Epithelial cell of prostate (primary cell): ENCODE measurements around the gene CCDC110.
A peak's percentile ranks its signal among the peaks of the same experiment; 100 is the strongest.

Experiments used
- DNase-seq: peaks from one replicate; pipeline ENCODE4 v3.0.0-alpha.2; 2011; ENCODE audit warnings: low read depth, low spot score
- H3K27ac ChIP-seq: fragments of 450-650 bp; 2 replicates; pipeline ENCODE4 v1.5.1; 2017; ENCODE audit warnings: mild to moderate bottlenecking

CCDC110 gene

DNA sequence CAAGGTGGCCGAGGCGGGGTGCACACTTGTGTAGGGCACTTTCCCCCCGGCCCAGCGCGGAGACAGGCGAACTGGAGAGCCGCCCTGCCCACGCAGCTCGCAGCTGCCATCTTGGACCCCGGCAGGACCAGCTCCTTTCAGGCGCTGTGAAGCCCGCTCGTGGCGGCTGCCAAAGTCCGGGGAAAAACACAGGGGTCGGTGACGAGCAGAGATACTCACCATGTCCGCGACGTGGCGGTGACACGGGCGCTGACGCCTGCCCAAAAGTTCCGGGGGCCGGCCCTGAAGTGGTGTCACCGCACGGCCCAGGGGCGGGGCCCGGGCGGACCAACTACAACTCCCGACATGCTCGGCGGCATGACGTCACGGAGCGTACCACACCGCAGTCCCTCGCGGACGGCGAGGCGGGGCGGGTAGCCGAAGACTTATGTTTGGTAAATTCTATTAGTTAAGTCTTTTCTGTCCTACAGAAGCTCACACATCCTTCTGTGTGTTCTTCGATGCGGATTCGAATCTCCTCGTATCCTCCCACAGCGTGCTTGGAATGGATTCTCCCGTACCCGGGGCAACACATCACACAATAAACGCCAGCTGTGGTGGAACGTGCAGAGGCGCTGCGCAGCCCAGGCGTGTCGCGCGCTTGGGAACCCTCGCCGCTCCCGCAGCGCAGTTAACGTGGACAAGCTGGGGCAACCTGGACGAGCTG, 45.7 kb downstream of the CCDC110 start, which contains the start of gene UFSP2:
UFSP2 (minus strand) TSS at position 318 of the 706 bp plus-strand sequence; CDS start at position 222, 96 bp downstream.
- H3K27ac ChIP-seq = peak within 1 kb of the TSS; percentile 78
- peak; percentile 50 for DNase-seq

DNA sequence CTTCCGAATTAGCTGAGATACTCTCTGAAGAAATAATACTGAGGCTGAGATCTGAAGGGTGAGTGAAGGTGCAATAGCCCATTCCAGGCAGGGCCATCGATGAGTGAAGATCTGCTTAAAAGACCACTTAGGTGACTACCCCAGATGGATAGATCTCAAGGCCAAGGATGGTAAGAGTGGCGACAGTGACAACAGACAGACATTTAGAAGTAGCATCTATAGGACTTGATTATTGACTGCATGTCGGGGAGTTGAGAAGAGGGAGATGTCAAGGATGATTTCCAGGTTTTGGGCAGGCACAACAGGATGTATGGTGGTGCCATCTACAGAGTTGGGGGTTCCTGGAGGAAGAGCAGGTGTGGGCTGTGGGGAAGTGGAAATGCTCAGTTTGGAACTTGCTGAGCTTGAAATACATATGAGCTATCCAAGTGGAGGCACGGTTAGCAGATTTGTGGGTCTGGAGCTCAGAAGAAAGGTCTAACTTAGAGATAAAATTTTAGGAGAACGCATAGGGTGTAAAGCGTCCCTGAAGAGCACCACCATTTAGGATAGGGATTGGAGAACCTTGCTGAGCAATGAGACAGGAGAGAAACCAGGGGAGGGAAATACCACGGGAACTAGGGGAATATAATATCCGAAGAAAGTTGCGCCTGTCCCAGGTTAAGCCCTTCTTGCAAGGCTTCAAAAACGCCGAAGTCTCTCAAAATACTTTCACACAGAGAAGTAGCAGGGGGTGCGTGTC, 46.5 kb downstream of the CCDC110 start:
- no peak for DNase-seq

DNA sequence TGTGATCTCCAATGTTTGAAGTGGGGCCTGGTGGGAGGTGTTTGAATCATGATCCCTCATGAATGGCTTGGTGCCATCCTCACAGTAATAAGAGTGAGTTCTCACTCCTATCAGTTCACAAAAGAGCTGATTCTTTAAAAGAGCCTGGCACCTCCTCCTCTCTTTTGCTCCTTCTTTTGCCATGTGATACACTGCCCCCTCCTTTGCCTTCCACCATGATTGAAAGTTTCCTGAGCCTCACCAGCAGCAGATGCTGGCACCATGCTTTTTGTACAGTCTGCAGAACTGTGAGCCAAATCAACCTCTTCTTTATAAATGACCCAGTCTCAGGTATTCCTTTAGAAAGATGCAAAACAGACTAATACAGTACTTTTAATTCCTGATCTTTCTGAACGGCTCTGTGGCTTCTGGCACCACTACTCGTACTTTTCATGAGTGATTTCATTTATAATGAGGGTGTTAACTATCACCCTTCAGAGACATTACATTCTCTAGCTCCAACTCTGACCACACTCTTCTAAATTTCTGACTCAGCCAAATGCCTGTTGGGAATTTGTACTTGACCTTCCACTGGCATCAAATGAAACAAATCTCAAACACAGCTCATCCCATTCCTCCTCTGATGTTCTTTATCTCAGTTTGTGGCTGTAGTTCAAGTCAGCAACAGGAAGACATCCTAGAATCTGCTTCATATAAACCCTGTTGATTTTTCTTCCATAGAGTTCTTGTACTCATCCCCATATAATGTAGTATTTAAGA, 50.0 kb downstream of the CCDC110 start:
- no peak for DNase-seq
- H3K27ac ChIP-seq = no peak overlapping the region

More for the DNA sequence above, 46.5 kb downstream of the CCDC110 start:
- peak overlapping the region; percentile 78 for H3K27ac ChIP-seq

DNA sequence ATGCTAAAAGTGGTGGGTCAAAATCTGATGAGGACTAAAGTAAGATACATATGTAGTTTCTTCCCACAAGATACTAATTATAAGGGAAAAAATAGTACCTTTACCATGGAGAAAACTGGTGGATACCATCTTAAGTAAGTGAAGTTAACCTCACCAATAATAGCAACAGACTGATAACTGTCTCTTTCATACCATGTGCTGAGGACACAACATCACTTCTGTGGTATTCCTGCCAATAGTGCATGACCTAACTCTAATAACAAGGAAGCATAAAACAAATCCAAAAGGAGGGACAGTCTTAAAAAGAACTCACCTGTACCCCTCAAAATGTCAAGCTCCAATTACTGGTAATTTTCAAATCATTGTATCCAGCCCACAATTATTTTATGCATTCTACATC, 54.6 kb downstream of the CCDC110 start:
- H3K27ac ChIP-seq = no peak overlapping the region
- no peak for DNase-seq

DNA sequence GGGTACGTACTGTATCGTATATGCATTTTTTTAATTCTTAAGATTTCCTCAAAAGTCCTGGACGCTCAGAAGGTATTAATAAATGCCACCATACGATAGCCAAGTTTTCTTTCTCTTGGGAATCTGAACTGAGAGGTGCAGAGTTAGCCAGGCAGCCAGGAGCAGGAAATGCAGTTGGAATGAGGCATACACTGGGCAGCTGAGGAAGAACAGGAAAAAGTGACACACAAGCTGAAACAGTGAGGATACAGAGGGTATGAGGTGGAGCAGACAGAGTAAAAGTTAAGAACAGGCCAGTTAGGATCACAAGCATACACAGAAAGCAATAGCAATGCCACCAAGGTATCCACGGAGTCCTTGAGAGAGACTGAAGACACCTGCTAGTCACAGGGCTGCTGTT, 59.1 kb downstream of the CCDC110 start:
- no peak overlapping the region for H3K27ac ChIP-seq
- no peak for DNase-seq

DNA sequence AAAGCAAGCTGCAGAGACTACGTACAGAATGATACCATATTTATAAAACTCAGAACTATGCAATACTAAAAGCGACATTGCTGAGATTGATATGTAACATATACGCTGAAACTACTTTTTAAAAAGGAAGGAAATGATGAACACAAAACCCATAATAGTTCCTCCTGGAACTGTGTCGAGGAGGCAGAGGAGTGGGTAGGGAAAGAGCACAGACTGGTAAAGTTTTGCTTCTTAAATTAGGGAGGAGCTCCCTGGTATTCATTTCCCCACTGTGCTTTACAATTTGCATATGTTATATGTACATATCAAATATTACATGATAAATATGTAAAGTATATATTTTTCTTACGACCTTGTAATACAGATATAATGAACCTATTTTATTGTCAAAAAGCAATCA, 59.7 kb downstream of the CCDC110 start:
- no peak overlapping the region for H3K27ac ChIP-seq
- DNase-seq = no peak

DNA sequence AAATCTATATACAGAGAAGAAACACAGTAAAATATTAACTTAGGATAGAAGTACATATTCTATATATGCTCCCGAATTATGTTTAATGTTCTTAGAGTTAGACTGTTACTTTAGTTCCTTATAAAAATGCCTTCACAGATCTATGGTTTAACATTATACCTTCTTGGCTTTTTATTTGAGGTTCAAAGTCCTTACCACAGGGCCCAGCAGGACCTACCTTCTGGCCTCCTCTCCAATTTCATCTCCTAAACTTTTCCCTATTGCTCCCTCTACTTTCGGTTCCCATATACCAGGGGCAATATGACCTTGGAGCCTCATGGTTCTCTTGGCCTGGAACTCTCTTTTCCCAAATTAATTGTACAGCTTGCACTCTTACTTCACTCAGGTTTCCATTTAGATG, 63.1 kb downstream of the CCDC110 start:
- no peak overlapping the region for H3K27ac ChIP-seq
- DNase-seq = no peak

DNA sequence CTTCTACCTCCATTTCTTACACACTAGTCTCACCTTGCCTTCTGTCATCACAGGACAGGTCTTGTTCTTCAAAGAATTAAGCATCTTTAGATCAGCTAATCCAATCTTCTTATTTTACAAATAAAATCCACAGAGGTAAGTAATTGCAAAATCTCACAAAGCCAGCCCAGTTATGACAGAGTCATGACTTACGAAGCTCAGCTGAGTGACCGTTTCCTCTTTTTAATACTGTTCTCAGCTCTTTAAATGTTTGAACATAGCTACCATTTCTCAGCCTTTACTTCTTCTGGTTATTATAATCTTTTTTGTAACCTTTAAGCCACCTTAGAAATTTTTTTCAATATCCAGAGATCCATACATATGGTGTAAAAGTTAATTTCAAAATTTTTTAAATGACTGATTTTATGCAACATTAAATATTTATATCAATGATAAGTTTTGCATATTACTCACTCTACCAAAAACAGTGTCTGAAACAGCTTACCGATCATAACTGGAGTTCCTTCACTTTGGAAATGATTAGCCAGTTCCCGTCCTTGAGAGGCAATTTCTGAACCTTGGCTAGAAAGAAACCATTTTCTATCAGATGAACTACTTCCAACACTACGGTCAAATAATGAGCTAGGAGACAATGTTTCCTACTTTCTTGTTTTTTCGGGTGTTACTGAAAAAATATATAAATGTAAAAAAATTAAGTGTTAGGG, 66.1 kb downstream of the CCDC110 start:
- DNase-seq = no peak
- H3K27ac ChIP-seq = no peak overlapping the region

DNA sequence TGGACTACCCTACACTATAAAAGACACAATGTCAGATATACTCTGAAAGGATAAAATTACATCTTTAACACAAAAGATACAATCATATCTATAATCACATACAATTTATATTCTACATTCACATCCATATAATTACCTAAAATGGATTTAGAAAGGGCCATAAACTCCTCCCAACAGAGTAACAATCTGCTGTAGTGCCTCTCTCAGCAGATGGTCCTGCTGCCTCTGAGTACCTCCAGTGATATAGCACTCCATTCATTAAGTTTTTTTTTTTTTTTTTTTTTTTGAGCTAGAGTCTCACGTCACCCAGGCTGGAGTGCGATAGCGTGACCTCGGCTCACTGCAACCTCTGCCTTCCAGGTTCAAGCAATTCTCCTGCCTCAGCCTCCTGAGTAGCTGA, 67.5 kb downstream of the CCDC110 start:
- H3K27ac ChIP-seq = no peak overlapping the region
- no peak for DNase-seq

DNA sequence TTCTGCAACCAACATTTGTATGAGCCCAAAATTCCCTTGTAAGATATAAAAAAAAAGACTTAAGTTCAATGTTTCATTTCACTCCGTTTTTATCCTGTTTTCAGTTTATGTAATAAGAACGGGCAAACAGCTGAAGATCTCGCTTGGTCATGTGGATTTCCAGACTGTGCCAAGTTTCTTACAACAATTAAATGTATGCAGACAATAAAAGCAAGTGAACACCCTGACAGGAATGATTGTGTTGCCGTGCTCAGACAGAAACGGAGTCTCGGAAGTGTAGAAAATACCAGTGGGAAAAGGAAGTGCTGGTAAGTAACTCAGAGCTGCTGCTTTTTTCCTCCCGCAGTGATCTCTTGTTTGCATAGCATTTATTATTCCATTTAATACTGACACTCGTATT, 72.1 kb downstream of the CCDC110 start:
- no peak for DNase-seq
- peak overlapping the region; percentile 25 for H3K27ac ChIP-seq

DNA sequence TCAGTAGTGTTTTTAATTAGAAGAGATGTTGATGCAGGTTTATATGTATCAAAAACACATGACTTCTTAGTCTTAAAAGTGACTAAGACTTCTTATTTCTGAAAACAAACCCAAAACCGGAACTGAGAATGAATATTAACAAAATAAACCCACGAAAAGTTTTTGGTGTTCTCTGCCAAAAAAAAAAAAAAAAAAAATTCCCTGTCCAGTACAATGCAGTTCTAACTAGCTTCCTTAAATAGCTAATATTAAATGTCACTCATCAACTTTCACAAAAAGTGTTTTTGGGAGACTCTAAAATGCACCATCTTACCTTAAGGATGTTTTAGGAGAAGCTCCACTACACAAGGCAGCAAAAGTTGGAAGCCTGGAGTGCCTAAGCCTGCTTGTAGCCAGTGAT, 72.9 kb downstream of the CCDC110 start:
- DNase-seq = no peak
- H3K27ac ChIP-seq = no peak overlapping the region

DNA sequence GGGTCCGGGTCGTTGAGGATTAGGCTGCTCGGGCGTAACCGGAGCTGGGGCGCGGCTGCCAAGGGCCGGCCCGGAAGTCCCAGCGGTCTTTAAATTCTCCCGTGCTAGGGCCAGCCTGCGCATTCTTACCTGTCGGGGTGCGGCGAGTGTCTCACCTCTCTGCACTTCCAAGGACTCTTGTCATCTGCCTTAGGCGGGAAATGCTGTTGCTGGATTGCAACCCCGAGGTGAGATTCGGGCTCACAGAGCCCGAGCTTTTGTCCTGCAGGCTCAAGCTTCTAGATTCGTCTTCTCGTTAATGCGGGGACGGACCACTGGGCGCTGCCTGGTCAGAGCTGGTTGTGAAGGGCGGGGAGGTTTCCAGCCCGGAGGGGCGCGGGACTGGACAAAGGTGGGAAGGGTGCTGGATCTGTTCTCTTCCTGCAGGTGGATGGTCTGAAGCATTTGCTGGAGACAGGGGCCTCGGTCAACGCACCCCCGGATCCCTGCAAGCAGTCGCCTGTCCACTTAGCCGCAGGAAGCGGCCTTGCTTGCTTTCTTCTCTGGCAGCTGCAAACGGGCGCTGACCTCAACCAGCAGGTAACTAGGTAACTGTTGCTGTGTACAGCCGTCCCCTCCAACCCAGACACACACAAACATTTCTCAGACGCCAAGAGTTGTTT, 74.7 kb downstream of the CCDC110 start, which contains the start of gene ANKRD37:
ANKRD37 (plus strand) TSS at position 118 of the 662 bp plus-strand sequence; CDS start at position 201, 83 bp downstream.
- H3K27ac ChIP-seq = peak within 1 kb of the TSS; percentile 98
- no peak for DNase-seq

DNA sequence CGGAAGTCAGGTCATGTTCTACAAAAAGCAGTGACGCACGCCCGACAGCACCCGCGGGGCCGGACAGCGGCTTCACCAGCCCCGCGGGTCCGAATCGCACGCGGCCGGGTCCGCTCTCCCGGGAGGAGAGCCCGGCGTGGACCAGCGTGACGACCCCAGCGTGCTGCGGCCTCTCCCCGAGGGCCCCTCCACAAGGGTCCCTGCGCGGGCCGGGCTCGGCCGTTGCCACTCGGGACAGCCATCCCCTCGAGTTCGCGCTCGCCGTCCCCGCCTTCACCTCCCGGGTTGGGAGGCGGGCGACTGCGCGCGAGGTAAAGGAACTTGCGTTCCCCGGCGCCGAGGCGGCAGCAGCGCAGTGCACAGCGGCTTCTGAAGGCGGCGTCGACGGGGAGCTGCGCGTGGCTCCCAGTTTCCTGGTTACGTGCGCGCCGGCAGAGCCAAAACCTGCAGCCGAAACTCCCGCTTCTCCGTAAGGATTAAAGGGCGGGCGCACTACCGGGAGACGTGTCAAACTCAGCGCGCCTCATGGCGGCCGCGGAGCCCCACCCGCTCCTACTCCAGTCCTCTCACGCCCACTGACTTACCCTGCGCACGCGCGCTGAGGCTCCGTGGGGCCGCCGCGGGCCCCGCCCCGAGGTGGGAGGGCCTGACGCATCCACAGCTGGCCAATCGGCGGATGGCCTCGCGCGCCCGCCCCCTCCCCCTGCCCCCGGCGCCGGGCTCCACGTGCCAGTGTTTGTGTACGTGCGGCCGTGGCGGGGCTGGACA, 75.4 kb downstream of the CCDC110 start:
- peak overlapping the region; percentile 98 for H3K27ac ChIP-seq
- DNase-seq = peak; percentile 97

DNA sequence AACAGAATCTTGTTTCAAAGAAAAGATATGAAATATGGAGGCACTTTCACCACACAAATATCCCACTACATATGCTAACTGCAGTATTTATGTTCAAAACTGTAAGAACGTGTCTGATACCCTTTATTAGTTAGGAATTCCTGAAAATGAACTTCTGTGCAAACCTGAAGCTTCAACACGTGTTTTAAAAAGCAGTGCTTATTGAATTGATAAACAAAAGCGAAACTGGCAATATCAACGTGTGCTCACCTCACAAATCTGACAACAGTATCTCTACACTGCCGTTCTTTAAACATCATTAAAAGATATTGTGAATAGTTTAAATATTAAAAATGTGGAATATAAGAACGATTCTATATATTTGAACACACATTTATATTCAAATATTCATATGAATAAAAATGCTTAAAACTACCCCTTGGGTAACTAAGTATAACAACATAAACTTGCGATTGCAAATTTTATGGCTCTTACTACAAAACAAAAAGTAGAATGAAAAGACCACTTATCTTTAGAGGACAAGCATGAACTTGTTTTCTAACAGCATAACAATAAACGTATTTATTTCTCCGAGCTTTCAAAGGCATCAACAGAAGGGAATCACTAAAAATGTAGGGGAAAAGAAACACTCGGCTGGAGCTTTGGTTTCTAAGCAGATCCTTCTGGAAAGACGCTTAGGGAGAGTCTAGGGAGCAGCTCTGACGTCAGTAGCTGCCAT, 76.1 kb downstream of the CCDC110 start, which contains the start of gene LRP2BP:
LRP2BP (minus strand) TSS at position 687 of the 718 bp plus-strand sequence. CDS start 17,738 bp downstream, outside the sequence.
- peak; percentile 70 for DNase-seq
- peak within 1 kb of the TSS; percentile 98 for H3K27ac ChIP-seq
